ENCODE results near the gene EFR3B. TPM values are rescaled to one million over a fixed set of nuclear protein-coding genes. Genes with fewer than 3 reads are reported as not detected.

The EFR3B gene
- total RNA-seq, 4 donors from 2014 or later: under 0.01 to 6.1 (median 1.3) TPM; not detected in 1

DNA sequence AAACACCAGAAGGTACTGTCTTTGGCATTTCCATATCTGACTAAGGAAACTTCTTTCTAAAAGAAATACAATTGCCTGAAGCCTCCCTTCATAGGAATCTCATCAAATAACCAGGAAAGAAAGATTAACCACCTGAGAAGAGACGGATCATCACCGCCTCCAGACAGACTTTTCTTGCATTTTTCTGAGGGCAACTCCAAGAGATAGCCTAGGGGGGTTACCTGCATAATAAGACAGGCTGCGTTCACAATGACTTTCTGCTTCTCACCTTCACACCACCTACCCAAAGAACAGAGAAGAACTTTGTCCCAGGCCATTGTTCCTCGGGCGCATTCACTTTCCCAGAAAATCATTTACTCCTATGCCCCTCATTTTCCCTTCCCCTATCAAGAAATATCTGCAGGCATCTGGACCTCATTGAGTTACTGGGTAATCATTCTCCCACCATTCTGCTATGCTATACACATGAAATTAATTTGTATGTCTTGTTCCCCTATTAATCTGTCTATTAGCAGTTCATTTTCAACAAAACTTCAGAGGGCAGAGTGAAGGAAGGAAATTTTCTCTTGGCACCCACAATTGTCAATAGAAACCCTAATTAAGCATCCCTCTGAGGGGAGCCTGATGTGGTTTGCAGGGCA lies 134.8 kb downstream of the EFR3B start:
- Histone ChIP-seq H3K27ac (no peak overlapping the region), H3K9me3 (no peaks in the 10 kb centered on the region), H3K36me3 (no peaks in the 10 kb centered on the region), H3K4me3 (no peak overlapping the region), H3K4me1 (no peaks in the 10 kb centered on the region), H3K27me3 (no peaks in the 10 kb centered on the region)
- intact Hi-C loops (cut with DNase I; ENCODE audit: low total_unique reads): no loop called here
- TF ChIP-seq CTCF (IDR thresholded peaks at IDR 0.05): no peak
- no peak for TF ChIP-seq POLR2A (IDR thresholded peaks at IDR 0.05)
- DNase-seq: no peak

DNA sequence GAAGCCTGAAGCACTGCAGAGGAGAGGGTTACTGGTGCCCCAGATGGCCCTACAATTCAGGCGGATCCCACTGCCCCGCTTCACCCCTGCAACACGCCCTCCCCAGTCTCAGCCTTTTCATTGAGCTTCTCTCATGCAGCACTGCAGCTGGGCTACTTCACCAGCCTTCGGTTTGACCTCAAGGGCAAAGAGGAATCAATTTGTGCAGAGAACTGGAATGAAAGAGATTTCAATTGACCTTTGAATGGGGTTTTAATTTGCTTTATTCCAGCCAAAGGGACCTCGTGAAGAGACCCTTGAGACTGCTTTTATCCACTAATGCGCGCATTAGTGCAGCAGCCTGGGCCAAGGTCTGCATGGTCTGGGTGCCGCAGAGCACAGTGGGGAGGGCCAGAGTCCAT lies 135.3 kb downstream of the EFR3B start:
- no peak for DNase-seq

DNA sequence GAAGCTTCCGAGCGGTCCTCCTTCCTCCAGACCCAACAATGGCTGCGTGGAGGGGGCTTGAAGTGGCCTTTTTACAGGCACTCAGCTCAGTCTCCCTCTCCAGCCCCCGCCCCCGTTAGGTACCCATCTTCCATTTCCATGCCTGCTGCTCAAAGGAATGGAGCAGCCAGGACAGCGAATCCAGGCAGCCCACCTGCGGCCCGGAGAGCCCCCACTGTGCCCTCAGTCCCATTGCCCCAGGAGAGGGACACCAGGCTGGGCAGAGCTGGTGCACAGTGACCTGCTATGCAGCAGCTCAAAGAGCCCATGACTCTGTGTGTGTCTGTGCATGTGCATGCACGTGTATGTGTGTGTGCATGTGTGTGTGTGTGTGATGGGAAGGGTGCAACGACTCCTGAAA lies 137.1 kb downstream of the EFR3B start:
- TF ChIP-seq POLR2A (IDR thresholded peaks at IDR 0.05) (no peak), CTCF (IDR thresholded peaks at IDR 0.05) (no peak)
- intact Hi-C loops (cut with DNase I; ENCODE audit: low total_unique reads): no loop called here
- Histone ChIP-seq H3K27ac (no peak overlapping the region), H3K4me3 (no peak overlapping the region), H3K27me3 (no peaks in the 10 kb centered on the region), H3K36me3 (no peaks in the 10 kb centered on the region), H3K4me1 (no peaks in the 10 kb centered on the region), H3K9me3 (no peaks in the 10 kb centered on the region)
- no peak for DNase-seq

More for the DNA sequence above, 135.3 kb downstream of the EFR3B start:
- Histone ChIP-seq H3K36me3 (no peaks in the 10 kb centered on the region), H3K27ac (no peak overlapping the region), H3K9me3 (no peaks in the 10 kb centered on the region), H3K27me3 (no peaks in the 10 kb centered on the region), H3K4me1 (no peaks in the 10 kb centered on the region), H3K4me3 (no peak overlapping the region)
- TF ChIP-seq POLR2A (IDR thresholded peaks at IDR 0.05) (no peak), CTCF (IDR thresholded peaks at IDR 0.05) (no peak)
- intact Hi-C loops (cut with DNase I; ENCODE audit: low total_unique reads): no loop called here

GRCh38 chr2:25184254-25184653 lies 142.4 kb downstream of the EFR3B start:
- intact Hi-C loops (cut with DNase I; ENCODE audit: low total_unique reads): no loop called here
- no peak overlapping the region for H3K27ac ChIP-seq
- H3K9me3 ChIP-seq: no peaks in the 10 kb centered on the region
- TF ChIP-seq POLR2A (IDR thresholded peaks at IDR 0.05) (no peak), CTCF (IDR thresholded peaks at IDR 0.05) (no peak)
- H3K4me3 ChIP-seq: no peak overlapping the region
- no peaks in the 10 kb centered on the region for H3K4me1 ChIP-seq
- DNase-seq: no peak
- no peaks in the 10 kb centered on the region for H3K36me3 ChIP-seq
- no peaks in the 10 kb centered on the region for H3K27me3 ChIP-seq

DNA sequence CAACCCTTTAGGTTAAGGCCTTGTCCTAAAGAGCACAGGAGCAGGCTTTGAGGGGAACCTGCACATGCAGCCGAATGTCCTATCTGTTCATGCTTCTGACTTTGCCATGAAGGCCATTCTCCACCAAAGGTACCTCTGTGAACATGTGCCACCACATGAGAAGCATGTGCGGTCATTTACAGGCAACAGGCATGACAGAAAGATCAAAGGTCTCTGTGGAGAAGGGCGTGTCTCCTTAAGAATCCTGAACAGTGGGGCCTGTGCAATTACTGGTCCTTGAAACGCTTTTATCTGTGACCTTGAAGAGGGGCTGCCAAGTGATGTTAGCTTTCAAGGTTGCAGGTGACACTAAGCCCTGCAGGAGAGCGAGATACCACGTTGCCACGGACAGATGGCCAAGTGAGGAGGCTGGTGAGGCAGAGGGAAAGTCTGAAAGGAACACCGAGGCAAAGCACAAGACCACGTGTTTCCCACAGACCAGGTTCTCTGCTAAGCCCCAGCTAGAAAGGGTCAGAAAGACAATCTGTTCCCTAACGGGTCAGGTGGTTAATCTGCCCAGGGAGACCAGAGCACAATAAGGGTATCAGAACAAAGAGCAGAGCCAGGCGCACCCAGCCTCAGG lies 146.0 kb downstream of the EFR3B start:
- no peaks in the 10 kb centered on the region for H3K4me1 ChIP-seq
- no peaks in the 10 kb centered on the region for H3K36me3 ChIP-seq
- intact Hi-C loops (cut with DNase I; ENCODE audit: low total_unique reads): no loop called here
- no peaks in the 10 kb centered on the region for H3K27me3 ChIP-seq
- no peaks in the 10 kb centered on the region for H3K9me3 ChIP-seq
- H3K4me3 ChIP-seq: no peak overlapping the region
- DNase-seq: no peak
- no peak overlapping the region for H3K27ac ChIP-seq
- TF ChIP-seq POLR2A (IDR thresholded peaks at IDR 0.05) (no peak), CTCF (IDR thresholded peaks at IDR 0.05) (no peak)
